Gastrocnemius medialis (tissue), 4 donors: ENCODE results near the gene ZNF443.

Experiments used
- CTCF ChIP-seq, 5 experiments: fragments of 450-650 bp in 3 of 5; fragments of 200-600 bp in 2 of 5; sonication (generic) in 2 of 5; IDR thresholded peaks in 4 of 5; conservative IDR thresholded peaks in 1 of 5; 1 replicate in 4 of 5; 2 replicates in 1 of 5; pipeline ENCODE4 v1.5.1; 2016 to 2019; ENCODE audit warnings: antibody characterized with exemption in 5 of 5, mild to moderate bottlenecking in 3 of 5, moderate library complexity in 3 of 5
- POLR2A ChIP-seq, 2 donors: fragments of 450-650 bp; IDR thresholded peaks; one replicate each; pipeline ENCODE4 v1.6.1; 2017; ENCODE audit warnings: antibody characterized with exemption in 2 of 2, mild to moderate bottlenecking in 2 of 2, moderate library complexity in 2 of 2

DNA sequence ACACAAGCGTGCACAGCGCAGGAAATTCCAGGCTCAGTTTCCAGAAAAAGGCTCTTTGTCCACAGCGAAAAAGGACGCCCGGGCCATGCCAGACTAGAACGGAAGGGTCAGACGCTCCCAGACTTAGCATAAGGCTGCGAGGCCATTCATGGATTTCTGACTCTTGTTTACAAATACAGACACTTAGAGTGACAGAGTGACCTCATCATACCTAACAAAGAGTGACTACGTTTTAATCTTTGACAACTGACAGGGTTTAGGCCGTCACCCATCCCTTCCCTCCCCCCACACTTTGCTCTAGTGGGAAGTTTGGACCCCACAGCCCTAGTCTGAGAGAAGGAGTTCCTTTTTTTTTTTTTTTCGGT is 44.2 kb upstream of the ZNF443 start:
- TF ChIP-seq CTCF (IDR thresholded peaks at IDR 0.05 in 4 of 5, conservative IDR thresholded peaks at IDR 0.05 in 1 of 5) (no peak), POLR2A (IDR thresholded peaks at IDR 0.05) (no peak)
